Activated CD4-positive, alpha-beta T cell treated with anti-CD3 and anti-CD28 coated beads for 36 hours (primary cell): ENCODE measurements around the gene ZNF155. TPM values are rescaled to one million over a fixed set of nuclear protein-coding genes. Genes with fewer than 3 reads are reported as not detected.
A peak's percentile ranks its signal among the peaks of the same experiment; 100 is the strongest.
"Not testable (repeated sequence)": the region's sequence is repeated elsewhere in the genome, so short reads cannot be mapped to it uniquely, and the experiment has no call there.

ENCODE experiments used
- ATAC-seq: fragments of 200-7000 bp; cut with Tn5 transposase; one replicate; pipeline ENCODE4 v1.10.0; 2021; ENCODE audit warnings: mild to moderate bottlenecking, moderate library complexity
- CTCF ChIA-PET: fragments of 350-600 bp; sonication (Branson Sonifier 250); formaldehyde crosslinking; loops from one replicate; lab custom pipeline; 2021; ENCODE audit warnings: antibody characterized with exemption; lab: Charles Lee
- POLR2A ChIA-PET: fragments of 350-600 bp; sonication (Branson Sonifier 250); formaldehyde crosslinking; loops from one replicate; lab custom pipeline; 2021; ENCODE audit warnings: antibody characterized with exemption, inconsistent platforms; lab: Charles Lee
- DNase-seq: peaks from one replicate; pipeline ENCODE4 v3.0.0-alpha.2; 2020
- H3K27ac Mint-ChIP-seq: one replicate; pipeline ENCODE4 v1.8.0; 2021; ENCODE audit warnings: mixed read lengths
- H3K27me3 Mint-ChIP-seq: one replicate; pipeline ENCODE4 v1.8.0; 2021; ENCODE audit warnings: mixed read lengths
- H3K36me3 Mint-ChIP-seq: one replicate; pipeline ENCODE4 v1.8.0; 2021; ENCODE audit warnings: low read depth, mixed read lengths
- H3K4me1 Mint-ChIP-seq: one replicate; pipeline ENCODE4 v1.8.0; 2021; ENCODE audit warnings: mixed read lengths
- H3K4me3 Mint-ChIP-seq: one replicate; pipeline ENCODE4 v1.8.0; 2021; ENCODE audit warnings: mild to moderate bottlenecking, moderate library complexity, mixed read lengths
- H3K9me3 Mint-ChIP-seq: one replicate; pipeline ENCODE4 v1.8.0; 2021; ENCODE audit warnings: low read depth, mixed read lengths
- intact Hi-C, 2 experiments: fragments of 100-400 bp; cut with DNase I in 1 of 2; cut with micrococcal nuclease in 1 of 2; formaldehyde crosslinking; loops; one replicate each; pipeline versions ENCODE4 v1.14.2 to v1.15.1; 2022 to 2024; cut with DNase I, micrococcal nuclease
- total RNA-seq, 2 experiments: library from RNA; stranded (reverse); gene quantifications; one replicate each; pipeline ENCODE4 v1.2.3, GENCODE V29; 2021

The ZNF155 gene
- 1 to 10 TPM; 4.5 to 6.0 TPM for total RNA-seq

DNA sequence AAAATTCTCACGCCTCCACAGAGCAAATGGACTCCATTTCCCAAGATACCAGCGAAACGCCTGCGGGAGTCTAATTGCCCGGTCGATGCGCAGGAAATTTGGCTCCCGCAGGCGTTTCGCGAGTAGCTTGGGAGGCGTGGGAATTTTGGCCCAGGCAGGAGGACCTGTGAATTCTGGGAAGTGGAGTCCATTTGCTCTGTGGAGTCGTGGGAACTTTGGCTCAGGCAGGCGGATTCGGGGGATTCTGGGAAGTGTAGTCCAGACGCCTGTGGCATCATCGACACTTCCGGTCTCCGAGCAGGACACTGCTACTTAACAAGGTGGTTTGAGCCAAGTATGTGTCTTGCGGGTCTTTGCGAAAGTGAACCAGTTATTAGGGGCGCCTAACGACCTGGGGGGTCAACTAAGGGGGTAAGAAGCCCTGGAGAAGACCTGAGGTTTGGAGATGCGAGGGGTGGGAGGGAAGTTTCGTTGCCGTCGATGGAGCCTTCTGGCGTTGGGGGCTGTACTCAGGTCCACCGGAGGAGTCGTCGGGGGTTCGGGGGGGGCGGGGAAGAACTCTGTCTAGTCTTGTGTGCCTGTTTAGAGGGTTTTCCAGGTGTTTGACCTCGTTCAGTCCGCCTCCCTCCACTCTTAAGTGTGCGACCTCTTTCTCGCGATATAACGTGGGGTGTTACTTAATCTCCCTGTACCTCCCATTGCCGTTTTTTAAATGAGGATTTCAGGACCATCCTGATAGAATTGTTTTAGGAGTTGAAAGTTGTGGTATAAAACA lies at the start of gene ZNF155:
Gene ZNF155, plus strand, starts transcription at position 277 of the 775 bp plus-strand sequence. CDS start 4,356 bp downstream, outside the sequence.
- POLR2A ChIA-PET = no interaction called here
- CTCF ChIA-PET = interaction anchor here (0.5 to 1.1 kb wide), 3 partner anchors 9 to 348 kb away, joined by 3 read pairs; no protein-coding TSS in a partner anchor

DNA sequence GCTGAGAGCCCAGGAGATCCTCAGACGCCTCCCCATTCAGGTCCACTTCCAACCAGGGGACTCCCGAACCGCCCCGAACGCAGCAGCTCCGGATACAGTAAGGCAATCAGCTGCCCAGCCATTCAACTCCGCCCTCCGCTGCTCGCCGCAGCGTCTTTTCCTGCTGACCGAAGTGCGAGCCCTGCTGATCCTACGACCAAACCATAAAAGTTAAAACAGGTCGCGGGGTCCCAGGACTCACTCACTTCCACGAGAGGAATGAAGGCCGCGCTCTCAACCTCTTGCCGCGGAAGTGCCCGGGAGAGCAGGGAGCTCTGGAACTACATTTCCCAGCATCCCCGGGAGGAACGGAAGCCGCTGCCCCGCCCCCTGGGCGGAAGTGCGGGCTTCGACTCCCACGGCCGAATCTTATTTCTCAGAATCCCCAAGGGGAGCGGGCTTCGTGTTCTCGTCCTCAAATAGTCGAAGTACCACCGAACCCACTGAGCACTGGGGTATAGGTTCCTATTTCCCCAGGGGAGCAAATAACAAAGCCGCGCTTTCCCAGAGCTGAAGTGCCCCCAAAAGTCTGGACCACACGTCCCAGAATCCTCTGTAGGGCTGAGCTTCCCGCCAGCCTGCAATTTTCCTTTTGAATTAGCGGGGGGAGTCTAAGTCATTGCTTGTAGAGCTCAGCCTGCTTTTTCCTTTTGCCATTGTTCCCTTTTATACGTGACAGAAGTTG lies 48.8 kb upstream of the ZNF155 start, which contains the start of gene ZNF45:
Gene ZNF45, minus strand, starts transcription at position 298 of the 724 bp plus-strand sequence. CDS start 13,097 bp downstream, outside the sequence.
- ATAC-seq (peak; percentile 95), DNase-seq (peak; percentile 92)
- Mint-ChIP-seq H3K36me3 (peaks cover 32% of the 10 kb centered on the region), H3K27ac (peak within 1 kb of the TSS; percentile 91), H3K4me3 (peak within 1 kb of the TSS; percentile 93), H3K9me3 (peaks cover 7% of the 10 kb centered on the region), H3K4me1 (peaks cover 22% of the 10 kb centered on the region), H3K27me3 (no peaks in the 10 kb centered on the region)
- POLR2A ChIA-PET = interaction anchor here (0.6 to 1.2 kb wide), 4 partner anchors 16 to 565 kb away, joined by 3 to 5 read pairs (median 4); partner anchors contain the start of genes ZNF180 and ZNF221
- CTCF ChIA-PET = interaction anchor here (0.7 to 1.6 kb wide), 6 partner anchors 10 to 160 kb away, joined by 3 to 7 read pairs (median 5); partner anchors contain the start of genes ZNF221 and ZNF230
- intact Hi-C loops = loop anchor here (1.0 to 10.0 kb wide), 13 partner anchors 16 to 565 kb away; partner anchors contain the start of genes ZNF155 (in 2 of the 2), ZNF224 (in 2 of the 2), ZNF283 (in 2 of the 2) and ZNF180 (in 1 of the 2)

More for the DNA sequence above, at the start of gene ZNF155:
- H3K27ac Mint-ChIP-seq = peak within 1 kb of the TSS; percentile 92
- no peaks in the 10 kb centered on the region for H3K27me3 Mint-ChIP-seq
- ATAC-seq = peak; percentile 97
- peaks cover 24% of the 10 kb centered on the region for H3K36me3 Mint-ChIP-seq
- intact Hi-C loops = loop anchor here (1.0 kb wide), 9 partner anchors 18 to 181 kb away; partner anchors contain the start of genes ZNF230 (in 2 of the 2), ZNF45 (in 2 of the 2), ZNF221 (in 1 of the 2) and ZNF222 (in 1 of the 2)
- H3K9me3 Mint-ChIP-seq = no peaks in the 10 kb centered on the region
- peak within 1 kb of the TSS; percentile 90 for H3K4me3 Mint-ChIP-seq
- DNase-seq = peak; percentile 82
- peaks cover 11% of the 10 kb centered on the region for H3K4me1 Mint-ChIP-seq

DNA sequence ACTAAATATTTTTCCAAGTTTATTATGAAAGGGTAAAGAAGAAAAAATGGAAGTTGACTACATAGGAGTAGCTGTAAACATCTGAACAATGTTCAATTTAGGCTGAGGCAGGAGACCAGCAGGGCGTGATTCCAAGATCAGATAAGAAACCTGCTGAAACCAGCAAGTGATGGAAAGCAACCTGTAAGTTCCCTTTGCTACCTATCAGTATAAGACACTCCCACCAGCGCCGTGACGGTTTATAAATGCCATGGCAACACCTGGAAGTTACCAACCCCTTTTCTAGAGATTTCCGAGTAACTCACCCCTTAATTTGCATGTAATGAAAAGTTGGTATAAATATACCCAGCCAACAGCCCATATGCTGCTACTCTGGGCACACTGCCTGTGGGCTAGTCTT lies 47.8 kb upstream of the ZNF155 start:
- Mint-ChIP-seq H3K27me3 (no peaks in the 10 kb centered on the region), H3K4me1 (peaks cover 22% of the 10 kb centered on the region), H3K4me3 (peak overlapping the region; percentile 93), H3K27ac (no peak overlapping the region), H3K9me3 (peaks cover 9% of the 10 kb centered on the region), H3K36me3 (peaks cover 24% of the 10 kb centered on the region)
- no peak for ATAC-seq
- no peak for DNase-seq
- ChIA-PET POLR2A (no interaction called here), CTCF (interaction anchor here (1.6 kb wide), 1 partner anchor 10 kb away, joined by 6 read pairs; no protein-coding TSS in a partner anchor)
- intact Hi-C loops = loop anchor here in 1 of 2 experiments (10.0 kb wide), 2 partner anchors 111 to 159 kb away; partner anchors contain the start of genes ZNF224 and ZNF283

DNA sequence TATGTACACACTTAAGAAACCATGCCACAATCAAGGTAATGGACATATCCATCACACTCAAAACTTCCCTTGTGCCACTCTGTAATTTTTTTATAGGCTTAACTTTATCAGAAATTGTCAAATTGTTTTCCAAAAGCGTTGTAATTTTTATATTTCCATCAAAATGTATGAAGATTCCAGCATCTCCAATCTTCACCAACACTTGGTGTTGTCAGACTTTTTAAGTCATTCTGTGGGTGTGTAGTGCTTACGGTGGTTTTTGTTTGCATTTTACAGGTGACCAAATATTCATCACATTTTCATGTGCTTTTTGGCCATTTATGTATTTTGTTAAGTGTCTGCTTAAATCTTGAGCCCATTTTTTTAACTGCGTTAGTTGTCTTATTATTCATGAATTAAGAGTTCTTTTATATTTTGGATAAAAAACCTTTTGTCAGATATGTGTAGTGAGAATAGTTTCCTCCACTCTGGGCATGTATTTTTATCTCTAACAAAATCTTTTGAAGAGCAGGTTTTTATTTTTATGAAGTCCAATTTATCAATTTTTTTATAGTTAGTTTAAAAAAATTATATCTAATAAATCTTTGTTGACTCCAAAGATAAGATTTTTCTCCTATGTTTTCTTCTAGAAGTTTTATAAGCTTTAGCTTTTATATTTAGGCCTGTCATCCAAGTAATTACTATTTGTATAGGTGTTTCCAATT lies 44.3 kb upstream of the ZNF155 start:
- ATAC-seq = no peak
- intact Hi-C loops = loop anchor here in 1 of 2 experiments (10.0 kb wide), 2 partner anchors 115 to 155 kb away; partner anchors contain the start of genes ZNF224 and ZNF283
- H3K4me3 Mint-ChIP-seq = no peak overlapping the region
- H3K27ac Mint-ChIP-seq = no peak overlapping the region
- H3K27me3 Mint-ChIP-seq = peaks cover 2% of the 10 kb centered on the region
- no peak for DNase-seq
- H3K36me3 Mint-ChIP-seq = peaks cover 3% of the 10 kb centered on the region
- peaks cover 9% of the 10 kb centered on the region for H3K9me3 Mint-ChIP-seq
- CTCF ChIA-PET = interaction anchor here (0.7 kb wide), 1 partner anchor 9 kb away, joined by 4 read pairs; no protein-coding TSS in a partner anchor
- peaks cover 7% of the 10 kb centered on the region for H3K4me1 Mint-ChIP-seq
- POLR2A ChIA-PET = interaction anchor here (0.6 kb wide), 1 partner anchor 340 kb away, joined by 5 read pairs; no protein-coding TSS in a partner anchor

DNA sequence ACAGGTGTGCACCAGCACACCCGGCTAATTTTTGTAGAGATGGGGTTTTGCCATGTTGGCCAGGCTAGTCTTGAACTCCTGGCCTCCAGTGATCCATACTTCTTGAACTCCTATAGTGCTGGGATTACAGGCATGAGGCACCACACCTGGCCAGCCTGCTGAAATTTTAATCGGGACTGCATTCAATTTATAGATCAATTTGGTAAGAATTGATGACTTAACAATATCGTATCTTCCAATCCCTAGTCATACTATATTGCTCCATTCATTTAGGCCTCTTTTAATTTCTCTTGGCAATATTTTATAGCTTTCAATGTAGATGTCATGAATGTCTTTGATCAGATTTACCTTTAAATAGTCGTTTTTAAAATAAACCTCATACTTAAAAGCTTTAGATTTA lies 43.3 kb upstream of the ZNF155 start:
- Mint-ChIP-seq H3K36me3 (peaks cover 3% of the 10 kb centered on the region), H3K4me1 (peaks cover 3% of the 10 kb centered on the region), H3K27me3 (peaks cover 5% of the 10 kb centered on the region), H3K4me3 (no peak overlapping the region), H3K9me3 (peaks cover 9% of the 10 kb centered on the region), H3K27ac (no peak overlapping the region)
- DNase-seq (no peak), ATAC-seq (no peak)
- ChIA-PET POLR2A (no interaction called here), CTCF (no interaction called here)
- intact Hi-C loops = no loop called here

DNA sequence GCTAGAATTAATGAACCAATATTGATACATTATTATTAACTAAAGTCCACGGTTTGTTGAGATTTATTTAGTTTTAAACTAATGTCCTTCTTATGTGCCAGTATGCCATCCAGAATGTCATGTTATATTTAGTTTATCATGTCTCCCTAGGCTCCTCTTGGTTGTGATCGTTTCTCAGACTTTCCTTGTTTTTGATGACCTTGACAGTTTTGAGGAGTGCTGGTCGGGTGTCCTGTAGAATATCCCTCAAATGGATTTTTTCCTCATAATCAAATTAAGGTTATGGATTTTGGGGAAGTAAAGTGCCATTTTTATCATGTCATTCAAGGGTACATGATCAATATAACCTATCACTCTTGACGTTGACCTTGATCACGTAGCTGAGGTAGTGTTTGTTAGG lies 42.8 kb upstream of the ZNF155 start:
- H3K27me3 Mint-ChIP-seq = peaks cover 8% of the 10 kb centered on the region
- ChIA-PET POLR2A (no interaction called here), CTCF (interaction anchor here (0.6 kb wide), 1 partner anchor 13 kb away, joined by 3 read pairs; no protein-coding TSS in a partner anchor)
- no peaks in the 10 kb centered on the region for H3K4me1 Mint-ChIP-seq
- ATAC-seq = no peak
- H3K4me3 Mint-ChIP-seq = no peak overlapping the region
- no peak for DNase-seq
- H3K27ac Mint-ChIP-seq = no peak overlapping the region
- intact Hi-C loops = no loop called here
- H3K9me3 Mint-ChIP-seq = peaks cover 9% of the 10 kb centered on the region
- H3K36me3 Mint-ChIP-seq = peaks cover 3% of the 10 kb centered on the region

DNA sequence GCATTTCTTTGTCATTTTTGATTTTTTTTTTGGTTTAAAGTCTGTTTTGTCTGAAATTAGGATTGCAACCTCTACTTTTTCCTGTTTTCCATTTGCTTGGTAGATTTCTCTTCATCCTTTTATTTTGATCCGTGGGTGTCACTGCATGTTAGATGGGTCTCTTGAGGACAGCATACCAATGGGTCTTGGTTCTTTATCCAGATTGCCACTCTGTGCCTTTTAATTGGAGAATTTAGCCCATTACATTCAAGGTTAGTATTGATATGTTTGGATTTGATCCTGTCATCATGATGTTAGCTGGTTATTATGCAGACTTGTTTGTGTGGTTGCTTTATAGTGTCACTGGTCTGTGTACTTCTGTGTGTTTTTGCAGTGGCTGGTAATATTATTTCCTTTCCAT lies 36.6 kb upstream of the ZNF155 start:
- H3K4me1 Mint-ChIP-seq, H3K36me3 Mint-ChIP-seq, ATAC-seq, intact Hi-C loops, H3K27ac Mint-ChIP-seq, H3K4me3 Mint-ChIP-seq, POLR2A ChIA-PET, DNase-seq: not testable (repeated sequence)
- H3K9me3 Mint-ChIP-seq = peaks cover 28% of the 10 kb centered on the region
- CTCF ChIA-PET = interaction anchor here (0.6 kb wide), 1 partner anchor 695 kb away, joined by 3 read pairs; no protein-coding TSS in a partner anchor
- H3K27me3 Mint-ChIP-seq = peaks cover 24% of the 10 kb centered on the region

DNA sequence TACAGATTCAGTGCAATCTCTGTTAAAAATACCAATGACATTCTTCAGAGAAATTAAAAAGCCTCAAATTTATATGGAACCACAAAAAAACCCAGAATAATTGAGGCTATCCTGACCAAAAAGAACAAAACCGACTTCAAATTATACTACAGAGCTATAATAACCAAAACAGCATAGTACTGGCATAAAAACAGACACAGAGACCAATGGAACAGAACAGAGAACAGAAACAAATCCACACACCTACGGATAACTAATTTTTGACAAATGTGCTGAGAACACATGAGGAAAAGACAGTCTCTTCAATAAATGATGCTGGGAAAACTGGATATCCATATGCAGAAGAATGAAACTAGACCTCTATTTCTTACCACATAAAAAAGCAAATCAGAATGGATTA lies 34.2 kb upstream of the ZNF155 start:
- ATAC-seq, H3K4me3 Mint-ChIP-seq, H3K27ac Mint-ChIP-seq, H3K4me1 Mint-ChIP-seq, DNase-seq, POLR2A ChIA-PET, H3K36me3 Mint-ChIP-seq: not testable (repeated sequence)
- intact Hi-C loops = loop anchor here in 1 of 2 experiments (2.0 kb wide), 1 partner anchor 263 kb away; the partner anchor contains the start of gene ZNF227
- CTCF ChIA-PET = interaction anchor here (2.1 kb wide), 1 partner anchor 15 kb away, joined by 7 read pairs; the partner anchor contains the start of gene ZNF45
- Mint-ChIP-seq H3K9me3 (peaks cover 29% of the 10 kb centered on the region), H3K27me3 (peaks cover 22% of the 10 kb centered on the region)

DNA sequence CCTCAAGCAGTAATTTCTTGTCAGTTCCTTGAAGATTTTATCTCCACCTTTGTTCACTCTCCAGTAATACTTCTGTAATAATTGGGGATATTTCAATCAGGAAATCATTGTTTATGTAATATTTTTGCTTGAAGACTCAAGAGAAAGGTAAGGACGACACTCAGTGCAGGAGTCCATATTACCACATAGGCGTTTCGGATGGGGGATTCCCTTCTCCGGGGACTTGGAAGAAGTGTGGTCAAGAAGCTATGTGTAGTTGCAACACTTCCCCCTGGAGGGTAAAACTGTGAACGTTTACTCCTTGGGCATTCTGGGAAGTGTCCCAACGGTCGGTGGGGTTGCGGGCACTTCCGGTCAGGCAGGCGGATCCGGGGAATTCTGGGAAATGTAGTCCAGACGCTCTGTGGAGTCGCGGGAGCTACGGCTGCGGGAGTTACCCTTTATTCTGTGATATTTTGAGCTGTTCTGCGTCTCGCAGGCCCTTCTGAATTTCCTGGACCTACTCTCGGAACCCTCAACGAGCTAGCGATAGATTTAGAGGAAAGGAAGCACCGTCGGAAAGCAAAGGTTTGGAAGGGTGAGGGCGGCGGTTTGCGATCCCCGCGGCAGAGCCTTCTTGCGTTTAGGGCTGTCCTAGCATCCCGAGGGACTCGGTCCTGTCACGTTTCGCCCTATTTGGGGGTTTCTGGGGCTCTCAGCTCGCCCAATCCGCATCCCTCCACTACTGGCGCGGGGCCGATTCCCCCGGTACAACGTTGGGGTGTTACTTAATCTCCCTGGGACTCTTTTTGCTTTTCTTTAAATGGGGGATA lies 32.9 kb upstream of the ZNF155 start, which contains the start of gene ZNF221:
Gene ZNF221, plus strand, starts transcription at position 395 of the 812 bp plus-strand sequence. CDS start 11,499 bp downstream, outside the sequence.
- intact Hi-C loops = loop anchor here in 1 of 2 experiments (1.0 to 2.0 kb wide), 12 partner anchors 16 to 354 kb away; partner anchors contain the start of genes ZNF155, ZNF222, ZNF224 and ZNF225
- peak; percentile 95 for ATAC-seq
- peaks cover 7% of the 10 kb centered on the region for H3K36me3 Mint-ChIP-seq
- H3K4me3 Mint-ChIP-seq = peak within 1 kb of the TSS; percentile 83
- ChIA-PET POLR2A (interaction anchor here (1.1 kb wide), 1 partner anchor 16 kb away, joined by 5 read pairs; the partner anchor contains the start of gene ZNF45), CTCF (interaction anchor here (0.5 to 2.1 kb wide), 2 partner anchors 16 to 112 kb away, joined by 3 to 7 read pairs; partner anchors contain the start of gene ZNF45)
- peak; percentile 84 for DNase-seq
- peaks cover 17% of the 10 kb centered on the region for H3K27me3 Mint-ChIP-seq
- H3K27ac Mint-ChIP-seq = peak within 1 kb of the TSS; percentile 85
- H3K4me1 Mint-ChIP-seq = peaks cover 6% of the 10 kb centered on the region
- H3K9me3 Mint-ChIP-seq = peaks cover 29% of the 10 kb centered on the region
